ENCODE results near the gene FURIN. TPM values are rescaled to one million over a fixed set of nuclear protein-coding genes. Genes with fewer than 3 reads are reported as not detected.

FURIN gene
- total RNA-seq, 2 experiments from 2014 or later = 4.9 to 10.3 TPM

DNA sequence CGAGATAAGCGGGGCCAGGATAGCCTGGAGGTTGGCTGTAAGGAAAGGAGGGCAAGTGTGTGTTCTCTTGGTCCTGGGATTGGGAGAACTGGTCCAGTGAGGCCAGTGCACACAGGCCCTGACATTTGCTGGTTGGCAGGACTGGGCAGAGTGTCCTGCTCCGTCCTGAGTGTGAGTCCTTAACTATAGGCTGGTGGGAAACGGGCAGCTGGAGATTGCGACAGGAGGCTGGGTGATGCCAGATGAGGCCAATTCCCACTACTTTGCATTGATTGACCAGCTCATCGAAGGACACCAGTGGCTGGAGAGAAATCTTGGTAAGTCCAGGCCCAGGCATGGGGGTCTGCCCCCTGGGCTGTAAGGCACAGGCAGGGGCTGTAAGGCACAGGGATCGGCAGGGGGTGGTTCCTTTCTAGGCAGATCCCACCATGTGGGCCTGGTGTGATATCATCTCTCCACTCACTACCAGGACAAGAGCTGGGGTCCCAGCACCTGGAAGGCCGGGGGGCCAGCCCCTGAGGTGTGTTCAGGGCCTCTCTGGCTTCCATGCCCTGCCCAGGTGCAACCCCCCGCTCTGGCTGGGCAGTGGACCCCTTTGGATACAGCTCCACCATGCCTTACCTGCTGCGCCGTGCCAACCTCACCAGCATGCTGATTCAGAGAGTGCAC, 37.9 kb downstream of the FURIN start:
- Histone ChIP-seq H3K4me2 (ENCODE audit: low read length) (no peak overlapping the region), H3K27ac (ENCODE audit: low read depth, low read length, poor library complexity, severe bottlenecking) (no peak overlapping the region), H3K4me1 (ENCODE audit: insufficient read depth, low read length, poor library complexity, severe bottlenecking) (peaks cover 22% of the 10 kb centered on the region), H4K20me1 (ENCODE audit: insufficient read depth, low read length) (no peaks in the 10 kb centered on the region), H2AFZ (ENCODE audit: low read length) (no peak overlapping the region), H3K9me2 (ENCODE audit: insufficient read depth, low read length) (no peaks in the 10 kb centered on the region), H3K9me3 (ENCODE audit: low read length) (no peaks in the 10 kb centered on the region), H3K36me3 (ENCODE audit: insufficient read depth, low read length) (no peaks in the 10 kb centered on the region), H3K4me3 (ENCODE audit: low read depth, low read length, poor library complexity, severe bottlenecking) (no peak overlapping the region), H3K79me2 (ENCODE audit: insufficient read depth, low read depth, low read length) (no peaks in the 10 kb centered on the region)
- no peak for DNase-seq (ENCODE audit: low spot score)
- BruUV-seq (replicated peaks) = no TSS peak
- TF ChIP-seq, protein P1, sequence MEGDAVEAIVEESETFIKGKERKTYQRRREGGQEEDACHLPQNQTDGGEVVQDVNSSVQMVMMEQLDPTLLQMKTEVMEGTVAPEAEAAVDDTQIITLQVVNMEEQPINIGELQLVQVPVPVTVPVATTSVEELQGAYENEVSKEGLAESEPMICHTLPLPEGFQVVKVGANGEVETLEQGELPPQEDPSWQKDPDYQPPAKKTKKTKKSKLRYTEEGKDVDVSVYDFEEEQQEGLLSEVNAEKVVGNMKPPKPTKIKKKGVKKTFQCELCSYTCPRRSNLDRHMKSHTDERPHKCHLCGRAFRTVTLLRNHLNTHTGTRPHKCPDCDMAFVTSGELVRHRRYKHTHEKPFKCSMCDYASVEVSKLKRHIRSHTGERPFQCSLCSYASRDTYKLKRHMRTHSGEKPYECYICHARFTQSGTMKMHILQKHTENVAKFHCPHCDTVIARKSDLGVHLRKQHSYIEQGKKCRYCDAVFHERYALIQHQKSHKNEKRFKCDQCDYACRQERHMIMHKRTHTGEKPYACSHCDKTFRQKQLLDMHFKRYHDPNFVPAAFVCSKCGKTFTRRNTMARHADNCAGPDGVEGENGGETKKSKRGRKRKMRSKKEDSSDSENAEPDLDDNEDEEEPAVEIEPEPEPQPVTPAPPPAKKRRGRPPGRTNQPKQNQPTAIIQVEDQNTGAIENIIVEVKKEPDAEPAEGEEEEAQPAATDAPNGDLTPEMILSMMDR (conservative IDR thresholded peaks at IDR 0.05; ENCODE audit: low read length) = no peak
- TF ChIP-seq EZH2phosphoT487 (IDR thresholded peaks at IDR 0.05; ENCODE audit: borderline replicate concordance, low read depth, low read length) = no peak
- CTCF ChIA-PET (ENCODE audit: unreplicated experiment) = interaction anchor here (1.1 kb wide), 1 partner anchor 26 kb away, joined by 3 read pairs; the partner anchor contains the start of gene HDDC3
- POLR2A ChIA-PET = interaction anchor here (0.9 to 1.3 kb wide), 3 partner anchors 12 to 186 kb away, joined by 3 read pairs; no protein-coding TSS in a partner anchor
- intact Hi-C loops (cut with micrococcal nuclease; ENCODE audit: unreplicated experiment) = no loop called here

DNA sequence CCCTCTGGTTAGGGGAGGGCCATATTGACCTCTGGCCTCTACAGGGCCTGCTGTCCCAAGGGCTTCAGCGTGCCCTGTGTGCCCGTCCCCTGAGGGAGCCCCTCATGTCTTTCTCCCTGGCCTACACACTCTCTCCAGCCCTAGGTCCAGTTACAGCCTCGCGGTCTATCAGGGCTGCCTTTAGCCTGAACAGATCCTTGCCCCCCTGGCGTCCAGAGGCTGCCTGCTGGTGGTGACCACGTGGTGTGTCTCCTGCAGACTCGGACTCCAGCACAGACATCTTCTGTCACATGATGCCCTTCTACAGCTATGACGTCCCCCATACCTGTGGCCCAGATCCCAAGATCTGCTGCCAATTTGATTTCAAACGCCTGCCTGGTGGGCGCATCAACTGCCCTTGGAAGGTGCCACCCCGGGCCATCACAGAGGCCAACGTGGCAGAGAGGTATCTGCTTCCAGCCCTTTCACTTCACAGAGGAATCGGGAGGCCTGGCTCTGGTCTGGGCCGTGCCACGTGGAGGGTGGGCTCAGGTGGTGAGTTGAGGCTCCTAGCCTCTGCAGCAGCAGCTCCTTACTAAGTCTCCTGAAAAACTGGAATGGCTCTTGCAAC, 38.8 kb downstream of the FURIN start:
- Histone ChIP-seq H3K27ac (ENCODE audit: low read depth, low read length, poor library complexity, severe bottlenecking) (no peak overlapping the region), H3K9me3 (ENCODE audit: low read length) (no peaks in the 10 kb centered on the region), H4K20me1 (ENCODE audit: insufficient read depth, low read length) (no peaks in the 10 kb centered on the region), H3K79me2 (ENCODE audit: insufficient read depth, low read depth, low read length) (no peaks in the 10 kb centered on the region), H3K4me1 (ENCODE audit: insufficient read depth, low read length, poor library complexity, severe bottlenecking) (peaks cover 14% of the 10 kb centered on the region), H3K4me2 (ENCODE audit: low read length) (no peak overlapping the region), H3K36me3 (ENCODE audit: insufficient read depth, low read length) (no peaks in the 10 kb centered on the region), H3K9me2 (ENCODE audit: insufficient read depth, low read length) (no peaks in the 10 kb centered on the region), H3K4me3 (ENCODE audit: low read depth, low read length, poor library complexity, severe bottlenecking) (no peak overlapping the region), H2AFZ (ENCODE audit: low read length) (no peak overlapping the region)
- intact Hi-C loops (cut with micrococcal nuclease; ENCODE audit: unreplicated experiment) = no loop called here
- POLR2A ChIA-PET = interaction anchor here (0.9 kb wide), 1 partner anchor 16 kb away, joined by 3 read pairs; no protein-coding TSS in a partner anchor
- BruUV-seq (replicated peaks) = no TSS peak
- DNase-seq (ENCODE audit: low spot score) = no peak
- TF ChIP-seq, protein P1 (conservative IDR thresholded peaks at IDR 0.05; ENCODE audit: low read length) = no peak
- TF ChIP-seq EZH2phosphoT487 (IDR thresholded peaks at IDR 0.05; ENCODE audit: borderline replicate concordance, low read depth, low read length) = no peak
- CTCF ChIA-PET (ENCODE audit: unreplicated experiment) = no interaction called here
